Hepatocyte (in vitro differentiated cells): ENCODE results near the gene NPM3. TPM values are rescaled to one million over a fixed set of nuclear protein-coding genes. Genes with fewer than 3 reads are reported as not detected.

Experiments used
- DNase-seq: peaks from one replicate; pipeline ENCODE4 v3.0.0-alpha.2; 2016; ENCODE audit warnings: low spot score
- H2AFZ ChIP-seq: fragments of 200-600 bp; sonication (generic); 2 replicates; pipeline ENCODE4 v1.6.0; 2016; ENCODE audit warnings: antibody characterized with exemption, mild to moderate bottlenecking
- H3K27ac ChIP-seq: fragments of 200-600 bp; sonication (generic); 2 replicates; pipeline ENCODE4 v1.5.1; 2016; ENCODE audit warnings: mild to moderate bottlenecking
- H3K27me3 ChIP-seq: fragments of 200-600 bp; sonication (generic); 2 replicates; pipeline ENCODE4 v1.6.1; 2016
- H3K36me3 ChIP-seq: fragments of 200-600 bp; sonication (generic); replicated peaks from 2 replicates; pipeline ENCODE4 v1.5.1; 2016; ENCODE audit warnings: low read depth; ENCODE audit not compliant: insufficient read depth
- H3K4me1 ChIP-seq: fragments of 200-600 bp; sonication (generic); 2 replicates; pipeline ENCODE4 v1.5.1; 2016; ENCODE audit warnings: mild to moderate bottlenecking, moderate library complexity; ENCODE audit not compliant: insufficient read depth
- H3K4me2 ChIP-seq: fragments of 200-600 bp; sonication (generic); 2 replicates; pipeline ENCODE4 v1.6.0; 2016
- H3K4me3 ChIP-seq: fragments of 200-600 bp; sonication (generic); 2 replicates; pipeline ENCODE4 v1.5.1; 2016; ENCODE audit warnings: mild to moderate bottlenecking
- H3K79me2 ChIP-seq: fragments of 200-600 bp; sonication (generic); 2 replicates; pipeline ENCODE4 v1.6.0; 2017; ENCODE audit warnings: mild to moderate bottlenecking
- H3K9me2 ChIP-seq: fragments of 200-600 bp; sonication (generic); replicated peaks from 2 replicates; pipeline ENCODE4 v1.6.0; 2017; ENCODE audit warnings: mild to moderate bottlenecking; ENCODE audit not compliant: insufficient read depth
- H3K9me3 ChIP-seq: fragments of 200-600 bp; sonication (generic); 2 replicates; pipeline ENCODE4 v1.5.1; 2016; ENCODE audit warnings: low read depth, mild to moderate bottlenecking
- H4K20me1 ChIP-seq: fragments of 200-600 bp; sonication (generic); 2 replicates; pipeline ENCODE4 v1.6.0; 2016; ENCODE audit warnings: mild to moderate bottlenecking; ENCODE audit not compliant: insufficient read depth, poor library complexity, severe bottlenecking
- EZH2 ChIP-seq: fragments of 200-600 bp; sonication (generic); IDR thresholded peaks from 2 replicates; pipeline ENCODE4 v1.6.1; 2016; ENCODE audit warnings: antibody characterized with exemption, mild to moderate bottlenecking, borderline replicate concordance
- EZH2phosphoT487 ChIP-seq: fragments of 200-600 bp; sonication (generic); IDR thresholded peaks from one replicate; pipeline ENCODE4 v1.6.1; 2018; ENCODE audit warnings: antibody characterized with exemption, mild to moderate bottlenecking, low read depth, moderate library complexity; ENCODE audit not compliant: unreplicated experiment, severe bottlenecking
- WGBS: methylation state at CpG from one replicate; pipeline ENCODE4 v1.1.6; 2016; ENCODE audit warnings: low lambda C conversion rate; ENCODE audit errors: missing lambda C conversion rate; 5-methylcytosine and 5-hydroxymethylcytosine counted together
- polyA plus RNA-seq: library from polyadenylated mRNA; unstranded; fragments of >200 nt; fragmentation: Nextera tagmentation; extraction: Ambion mirVana; gene quantifications from 2 replicates; pipeline ENCODE4 v1.2.1, GENCODE V29; 2016
- total RNA-seq: library from RNA; depleted of rRNA; stranded (reverse); fragments of >200 nt; gene quantifications from 2 replicates; pipeline ENCODE4 v1.2.3, GENCODE V29; 2014
- TF ChIP-seq, protein P1 (sequence below): fragments of 200-600 bp; sonication (generic); IDR thresholded peaks from 2 replicates; pipeline ENCODE4 v1.5.1; 2016; ENCODE audit warnings: antibody characterized with exemption, mild to moderate bottlenecking; ENCODE audit not compliant: poor library complexity

Gene NPM3
- total and polyA plus RNA-seq, 2 experiments from 2014 or later, result 5.1 to 69.4 TPM

DNA sequence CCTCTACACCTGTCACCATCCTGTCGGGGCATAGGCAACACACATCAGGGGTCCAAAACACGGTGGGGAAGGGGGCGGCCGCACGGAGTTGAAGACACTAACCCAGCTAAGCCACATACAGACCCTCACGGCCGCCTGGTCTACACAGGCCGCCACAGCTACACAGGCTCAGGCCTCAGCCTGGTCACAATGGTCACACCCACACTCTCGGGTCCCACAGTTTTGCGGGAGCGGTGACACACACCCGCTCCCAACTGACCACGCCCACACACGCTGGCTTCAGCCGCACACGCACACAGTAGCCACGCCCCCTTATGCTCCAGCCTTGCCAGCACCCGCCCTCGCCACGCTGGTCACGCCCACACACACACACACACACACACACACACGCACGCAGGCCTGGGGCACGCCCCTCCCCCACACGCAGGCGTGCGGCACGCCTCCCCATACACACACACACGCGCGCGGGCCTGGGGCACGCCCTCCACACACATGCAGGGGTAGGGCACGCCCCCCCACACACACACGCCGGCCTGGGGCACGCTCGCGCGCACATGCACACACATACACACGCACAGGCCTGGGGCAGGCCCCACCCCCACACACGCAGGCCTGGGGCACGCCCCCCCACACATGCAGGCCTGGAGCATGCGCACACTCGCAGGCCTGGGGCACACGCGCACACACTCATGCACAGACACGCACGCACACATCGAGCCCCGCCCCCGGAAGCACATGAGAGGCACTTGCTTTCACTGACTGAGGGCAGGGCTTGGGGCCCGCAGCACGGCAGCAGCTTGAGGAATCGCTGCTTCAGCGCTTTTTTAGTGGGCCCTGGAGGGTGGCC is 47.3 kb upstream of the NPM3 start:
- no peaks in the 10 kb centered on the region for H3K36me3 ChIP-seq
- H3K27me3 ChIP-seq, result no peaks in the 10 kb centered on the region
- H4K20me1 ChIP-seq, result no peaks in the 10 kb centered on the region
- peak overlapping the region; percentile 95 for H3K4me2 ChIP-seq
- H3K4me1 ChIP-seq, result peaks cover 14% of the 10 kb centered on the region
- H3K79me2 ChIP-seq, result no peaks in the 10 kb centered on the region
- WGBS, result 5% methylated on average over 32 of the region's 56 CpGs
- H3K9me3 ChIP-seq, result no peaks in the 10 kb centered on the region
- peak overlapping the region; percentile 93 for H3K27ac ChIP-seq
- H3K9me2 ChIP-seq, result no peaks in the 10 kb centered on the region
- TF ChIP-seq EZH2phosphoT487 (no peak), EZH2 (no peak)
- TF ChIP-seq, protein P1, sequence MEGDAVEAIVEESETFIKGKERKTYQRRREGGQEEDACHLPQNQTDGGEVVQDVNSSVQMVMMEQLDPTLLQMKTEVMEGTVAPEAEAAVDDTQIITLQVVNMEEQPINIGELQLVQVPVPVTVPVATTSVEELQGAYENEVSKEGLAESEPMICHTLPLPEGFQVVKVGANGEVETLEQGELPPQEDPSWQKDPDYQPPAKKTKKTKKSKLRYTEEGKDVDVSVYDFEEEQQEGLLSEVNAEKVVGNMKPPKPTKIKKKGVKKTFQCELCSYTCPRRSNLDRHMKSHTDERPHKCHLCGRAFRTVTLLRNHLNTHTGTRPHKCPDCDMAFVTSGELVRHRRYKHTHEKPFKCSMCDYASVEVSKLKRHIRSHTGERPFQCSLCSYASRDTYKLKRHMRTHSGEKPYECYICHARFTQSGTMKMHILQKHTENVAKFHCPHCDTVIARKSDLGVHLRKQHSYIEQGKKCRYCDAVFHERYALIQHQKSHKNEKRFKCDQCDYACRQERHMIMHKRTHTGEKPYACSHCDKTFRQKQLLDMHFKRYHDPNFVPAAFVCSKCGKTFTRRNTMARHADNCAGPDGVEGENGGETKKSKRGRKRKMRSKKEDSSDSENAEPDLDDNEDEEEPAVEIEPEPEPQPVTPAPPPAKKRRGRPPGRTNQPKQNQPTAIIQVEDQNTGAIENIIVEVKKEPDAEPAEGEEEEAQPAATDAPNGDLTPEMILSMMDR, result no peak
- peak; percentile 97 for DNase-seq
- H3K4me3 ChIP-seq, result peak overlapping the region; percentile 31
- peak overlapping the region; percentile 64 for H2AFZ ChIP-seq

DNA sequence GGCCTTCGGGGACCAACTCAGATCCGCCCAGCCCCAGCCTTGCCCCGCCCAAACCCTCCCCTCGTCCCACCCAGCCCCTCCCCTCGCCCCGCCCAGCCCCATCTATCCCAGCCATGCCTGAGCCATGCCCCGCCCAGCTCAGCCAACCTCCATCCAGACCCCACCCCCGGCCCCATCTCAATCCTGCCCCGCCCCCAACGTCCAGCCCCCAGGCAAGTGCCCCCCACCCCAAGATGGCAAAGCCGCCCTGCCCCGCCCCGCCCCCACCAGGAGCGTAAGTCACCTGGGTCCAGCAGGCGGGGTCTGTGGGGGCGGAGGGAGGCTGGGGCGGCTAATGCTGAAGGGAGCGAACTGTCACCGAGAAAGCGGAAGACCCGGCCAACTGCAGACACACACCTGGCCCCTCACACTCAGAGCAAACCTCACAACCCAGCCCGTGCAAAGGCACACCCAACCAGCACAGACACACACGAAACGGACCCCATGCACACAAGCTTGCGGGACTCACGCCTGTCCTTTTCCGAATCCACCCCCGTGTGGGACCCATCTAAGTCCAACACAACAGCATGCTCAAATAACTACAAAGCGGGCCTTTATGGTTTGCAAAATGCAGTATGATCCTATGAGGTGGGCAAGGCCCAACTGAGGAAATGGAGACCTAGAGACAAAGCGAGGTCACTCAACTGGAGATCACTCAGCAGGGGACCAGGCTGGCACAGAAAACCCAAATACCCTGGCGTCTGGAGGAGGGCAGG is 46.5 kb upstream of the NPM3 start:
- DNase-seq, result peak; percentile 79
- WGBS, result 11% methylated on average over 16 of the region's 31 CpGs
- Histone ChIP-seq H3K4me3 (no peak overlapping the region), H3K9me2 (no peaks in the 10 kb centered on the region), H3K27me3 (no peaks in the 10 kb centered on the region), H3K36me3 (no peaks in the 10 kb centered on the region), H4K20me1 (no peaks in the 10 kb centered on the region), H3K27ac (peak overlapping the region; percentile 93), H3K4me2 (peak overlapping the region; percentile 95), H3K4me1 (peaks cover 14% of the 10 kb centered on the region), H3K9me3 (no peaks in the 10 kb centered on the region), H3K79me2 (no peaks in the 10 kb centered on the region), H2AFZ (no peak overlapping the region)
- TF ChIP-seq, protein P1, result no peak
- TF ChIP-seq EZH2phosphoT487, result no peak
- TF ChIP-seq EZH2, result no peak

GRCh38 chr10:101828766-101829551 is 45.7 kb upstream of the NPM3 start:
- Histone ChIP-seq H2AFZ (no peak overlapping the region), H3K79me2 (no peaks in the 10 kb centered on the region), H3K4me3 (no peak overlapping the region), H3K4me1 (peaks cover 14% of the 10 kb centered on the region), H3K27me3 (no peaks in the 10 kb centered on the region), H3K9me2 (no peaks in the 10 kb centered on the region), H3K4me2 (peak overlapping the region; percentile 95), H4K20me1 (no peaks in the 10 kb centered on the region), H3K9me3 (no peaks in the 10 kb centered on the region), H3K36me3 (no peaks in the 10 kb centered on the region), H3K27ac (no peak overlapping the region)
- 60% methylated on average over 25 of the region's 39 CpGs for WGBS
- no peak for DNase-seq
- TF ChIP-seq EZH2phosphoT487, result no peak
- TF ChIP-seq EZH2, result no peak
- TF ChIP-seq, protein P1, result no peak
